Keratinocyte (primary cell): ENCODE data around the gene NFATC2. TPM values are rescaled to one million over a fixed set of nuclear protein-coding genes. Genes with fewer than 3 reads are reported as not detected.

Experiments used
- DNase-seq: peaks from one replicate; pipeline ENCODE4 v3.0.0-alpha.2; 2011; ENCODE audit warnings: low read depth, missing footprints, low spot score
- FAIRE-seq: peaks from 2 replicates; lab custom pipeline; 2011; peaks lifted over from hg19 to GRCh38; lab: Jason Lieb, UNC
- H2AFZ ChIP-seq: 2 replicates; pipeline ENCODE4 v1.6.0; 2012; ENCODE audit warnings: low read length, control low read depth, inconsistent platforms; ENCODE audit not compliant: control insufficient read depth
- H3K27ac ChIP-seq: 2 replicates; pipeline ENCODE4 v1.5.1; 2011; ENCODE audit warnings: low read length; ENCODE audit not compliant: control insufficient read depth, insufficient read depth
- H3K27me3 ChIP-seq: 3 replicates; pipeline ENCODE4 v1.6.0; 2011; ENCODE audit warnings: low read length; ENCODE audit not compliant: control insufficient read depth, insufficient read depth; ENCODE audit errors: extremely low read depth
- H3K36me3 ChIP-seq, 2 experiments: 2 replicates in 1 of 2; 3 replicates in 1 of 2; pipeline ENCODE4 v1.5.1; 2011; ENCODE audit warnings: low read length in 2 of 2, mild to moderate bottlenecking in 1 of 2; ENCODE audit not compliant: control insufficient read depth in 2 of 2, insufficient read depth in 2 of 2; ENCODE audit errors: extremely low read depth in 1 of 2
- H3K4me1 ChIP-seq: 3 replicates; pipeline ENCODE4 v1.5.1; 2011; ENCODE audit warnings: low read length; ENCODE audit not compliant: control insufficient read depth, insufficient read depth; ENCODE audit errors: extremely low read depth
- H3K4me2 ChIP-seq: 3 replicates; pipeline ENCODE4 v1.6.0; 2011; ENCODE audit warnings: low read depth, low read length; ENCODE audit not compliant: control insufficient read depth, insufficient read depth; ENCODE audit errors: extremely low read depth
- H3K4me3 ChIP-seq, 3 experiments: fragments of 200-600 bp in 1 of 3; sonication (generic) in 1 of 3; 2 replicates in 2 of 3; 3 replicates in 1 of 3; pipeline ENCODE4 v1.5.1; 2011 to 2016; ENCODE audit warnings: low read length in 3 of 3, mild to moderate bottlenecking in 3 of 3, control low read depth in 2 of 3, inconsistent platforms in 1 of 3, low read depth in 1 of 3, mixed read lengths in 1 of 3, mixed run types in 1 of 3, moderate library complexity in 1 of 3; ENCODE audit not compliant: control insufficient read depth in 2 of 3, insufficient read depth in 2 of 3; ENCODE audit errors: extremely low read depth in 1 of 3
- H3K79me2 ChIP-seq: 2 replicates; pipeline ENCODE4 v1.6.0; 2012; ENCODE audit warnings: low read length; ENCODE audit not compliant: control insufficient read depth, insufficient read depth
- H3K9ac ChIP-seq: 3 replicates; pipeline ENCODE4 v1.6.0; 2011; ENCODE audit warnings: low read length; ENCODE audit not compliant: control insufficient read depth, insufficient read depth; ENCODE audit errors: extremely low read depth
- H3K9me1 ChIP-seq: 3 replicates; pipeline ENCODE4 v1.6.0; 2011; ENCODE audit warnings: low read length; ENCODE audit not compliant: control insufficient read depth, insufficient read depth; ENCODE audit errors: extremely low read depth
- H3K9me3 ChIP-seq: 2 replicates; pipeline ENCODE4 v1.5.1; 2012; ENCODE audit warnings: low read depth, low read length; ENCODE audit not compliant: control insufficient read depth
- H4K20me1 ChIP-seq: 3 replicates; pipeline ENCODE4 v1.6.0; 2011; ENCODE audit warnings: low read length; ENCODE audit not compliant: control insufficient read depth, insufficient read depth; ENCODE audit errors: extremely low read depth
- EZH2 ChIP-seq: IDR thresholded peaks from one replicate; pipeline ENCODE4 v1.6.1; 2012; ENCODE audit warnings: inconsistent platforms, mild to moderate bottlenecking, low read length, moderate library complexity
- dilution Hi-C: fragments of 300-500 bp; cut with MboI; formaldehyde crosslinking; loops from one replicate; pipeline ENCODE4 v1.7.0; 2020; ENCODE audit warnings: low sequenced_read_pairs; ENCODE audit not compliant: extremely low pct_ligation_motif_present
- polyA plus RNA-seq, 5 experiments: library from polyadenylated mRNA; depleted of rRNA in 3 of 5; stranded (reverse) in 3 of 5; stranded (forward) in 1 of 5; unstranded in 1 of 5; fragments of >200 nt; gene quantifications; 1 replicate in 1 of 5; 2 replicates in 3 of 5; 3 replicates in 1 of 5; pipeline versions ENCODE4 v1.2.1 to v1.2.3, GENCODE V29; 2011 to 2012; ENCODE audit warnings: missing spikeins in 2 of 5, low read depth in 1 of 5, low replicate concordance in 1 of 5
- TF ChIP-seq, protein P1 (sequence below), 3 experiments: IDR thresholded peaks in 1 of 3; conservative IDR thresholded peaks in 1 of 3; optimal IDR thresholded peaks in 1 of 3; 2 replicates in 2 of 3; 3 replicates in 1 of 3; pipeline versions ENCODE3 to v1.5.1; 2011; ENCODE audit warnings: low read length in 3 of 3, mild to moderate bottlenecking in 3 of 3, moderate library complexity in 2 of 3, control low read depth in 1 of 3, inconsistent platforms in 1 of 3; ENCODE audit not compliant: insufficient read depth in 2 of 3; ENCODE audit errors: extremely low read depth in 1 of 3

The NFATC2 gene
- polyA plus RNA-seq, 1 donor (not counting 4 experiments of a cell fraction or from before 2014, with no cell fraction given), result 0.05 TPM

- Histone ChIP-seq H3K36me3 (no peaks in the 10 kb centered on the region), H3K4me3 (no peak overlapping the region), H3K9ac (no peak overlapping the region), H3K9me3 (no peaks in the 10 kb centered on the region), H3K27me3 (peaks cover 56% of the 10 kb centered on the region), H3K79me2 (no peaks in the 10 kb centered on the region), H3K9me1 (no peaks in the 10 kb centered on the region), H4K20me1 (no peaks in the 10 kb centered on the region), H3K4me1 (peaks cover 25% of the 10 kb centered on the region), H3K27ac (no peak overlapping the region), H3K4me2 (no peak overlapping the region), H2AFZ (no peak overlapping the region)
- dilution Hi-C loops, result no loop called here
- FAIRE-seq, result no peak
- no peak for DNase-seq
- TF ChIP-seq, protein P1, sequence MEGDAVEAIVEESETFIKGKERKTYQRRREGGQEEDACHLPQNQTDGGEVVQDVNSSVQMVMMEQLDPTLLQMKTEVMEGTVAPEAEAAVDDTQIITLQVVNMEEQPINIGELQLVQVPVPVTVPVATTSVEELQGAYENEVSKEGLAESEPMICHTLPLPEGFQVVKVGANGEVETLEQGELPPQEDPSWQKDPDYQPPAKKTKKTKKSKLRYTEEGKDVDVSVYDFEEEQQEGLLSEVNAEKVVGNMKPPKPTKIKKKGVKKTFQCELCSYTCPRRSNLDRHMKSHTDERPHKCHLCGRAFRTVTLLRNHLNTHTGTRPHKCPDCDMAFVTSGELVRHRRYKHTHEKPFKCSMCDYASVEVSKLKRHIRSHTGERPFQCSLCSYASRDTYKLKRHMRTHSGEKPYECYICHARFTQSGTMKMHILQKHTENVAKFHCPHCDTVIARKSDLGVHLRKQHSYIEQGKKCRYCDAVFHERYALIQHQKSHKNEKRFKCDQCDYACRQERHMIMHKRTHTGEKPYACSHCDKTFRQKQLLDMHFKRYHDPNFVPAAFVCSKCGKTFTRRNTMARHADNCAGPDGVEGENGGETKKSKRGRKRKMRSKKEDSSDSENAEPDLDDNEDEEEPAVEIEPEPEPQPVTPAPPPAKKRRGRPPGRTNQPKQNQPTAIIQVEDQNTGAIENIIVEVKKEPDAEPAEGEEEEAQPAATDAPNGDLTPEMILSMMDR (optimal IDR thresholded peaks at IDR 0.05 in 1 of 3, IDR thresholded peaks at IDR 0.05 in 1 of 3, conservative IDR thresholded peaks at IDR 0.05 in 1 of 3; ENCODE audit: extremely low read depth in 1 of 3, insufficient read depth in 2 of 3, low read length in 3 of 3), result no peak
- TF ChIP-seq EZH2, result no peak
Measured at GRCh38 chr20:51560042-51560441, 17.5 kb upstream of the NFATC2 start.

GRCh38 chr20:51554538-51555165 lies 12.1 kb upstream of the NFATC2 start:
- Histone ChIP-seq H3K27me3 (peaks cover 9% of the 10 kb centered on the region), H3K4me2 (peak overlapping the region; percentile 64), H3K36me3 (no peaks in the 10 kb centered on the region), H3K27ac (no peak overlapping the region), H2AFZ (peak overlapping the region; percentile 6), H3K9ac (peak overlapping the region; percentile 37), H3K79me2 (no peaks in the 10 kb centered on the region), H4K20me1 (no peaks in the 10 kb centered on the region), H3K9me3 (no peaks in the 10 kb centered on the region), H3K4me1 (peaks cover 10% of the 10 kb centered on the region), H3K9me1 (no peaks in the 10 kb centered on the region), H3K4me3 (no peak overlapping the region)
- peak; percentile 75 for DNase-seq
- TF ChIP-seq, protein P1 (optimal IDR thresholded peaks at IDR 0.05 in 1 of 3, IDR thresholded peaks at IDR 0.05 in 1 of 3, conservative IDR thresholded peaks at IDR 0.05 in 1 of 3; ENCODE audit: extremely low read depth in 1 of 3, insufficient read depth in 2 of 3, low read length in 3 of 3), result no peak
- TF ChIP-seq EZH2, result no peak
- FAIRE-seq, result peak; percentile 44
- dilution Hi-C loops, result no loop called here
